SIG-M5 (cell line): ENCODE data around the gene RAI1.

ENCODE experiments used
- DNase-seq: peaks from one replicate; lab custom pipeline; 2025; lab: John Stamatoyannopoulos, UW

Gene RAI1

GRCh38 chr17:17698371-17698770 lies 17.1 kb downstream of the RAI1 start:
- no peak for DNase-seq

- no peak for DNase-seq
Observed at GRCh38 chr17:17698869-17699351, 17.7 kb downstream of the RAI1 start.

GRCh38 chr17:17699491-17699890 lies 18.2 kb downstream of the RAI1 start:
- DNase-seq = no peak

GRCh38 chr17:17700251-17700969 lies 19.2 kb downstream of the RAI1 start:
- no peak for DNase-seq

DNA sequence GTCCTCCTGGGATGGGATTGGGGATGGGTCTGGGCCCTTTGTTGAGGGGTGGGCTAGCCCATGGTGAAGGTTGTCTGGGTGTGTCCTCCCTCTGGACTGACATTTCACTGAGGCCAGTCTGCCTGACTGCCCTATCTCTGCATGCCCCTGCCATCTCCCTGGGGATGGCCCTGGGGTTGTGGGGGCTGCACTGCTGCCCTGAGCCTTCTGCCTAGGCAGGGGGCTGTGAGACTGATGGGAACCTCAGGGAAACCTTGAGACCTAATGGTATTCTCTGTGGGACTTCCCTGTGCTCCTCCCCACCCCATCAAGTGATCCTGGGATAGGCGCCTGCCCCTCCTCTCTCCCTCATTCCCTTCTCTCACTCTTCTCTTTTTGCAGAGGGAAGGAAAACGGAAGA lies 19.9 kb downstream of the RAI1 start:
- DNase-seq = no peak

DNA sequence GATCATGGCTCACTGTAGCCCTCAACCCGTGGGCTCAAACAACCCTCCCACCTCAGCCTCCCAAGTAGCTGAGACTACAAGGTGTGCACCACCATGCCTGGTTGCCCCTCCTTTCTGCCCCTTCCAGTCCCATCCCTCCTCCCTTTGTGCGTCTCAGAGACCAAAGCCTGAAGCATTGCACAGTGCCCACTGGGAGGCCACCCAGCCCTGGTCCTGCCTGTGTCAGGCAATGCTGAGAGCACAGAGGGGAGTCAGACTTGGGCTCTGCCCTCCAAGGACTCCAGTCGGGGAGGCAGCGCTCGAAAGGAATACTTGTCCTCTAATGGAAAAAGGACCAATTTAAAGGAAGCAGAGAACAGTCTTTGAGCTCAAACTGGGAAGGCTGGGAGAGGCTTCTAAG lies 20.4 kb downstream of the RAI1 start:
- no peak for DNase-seq

DNA sequence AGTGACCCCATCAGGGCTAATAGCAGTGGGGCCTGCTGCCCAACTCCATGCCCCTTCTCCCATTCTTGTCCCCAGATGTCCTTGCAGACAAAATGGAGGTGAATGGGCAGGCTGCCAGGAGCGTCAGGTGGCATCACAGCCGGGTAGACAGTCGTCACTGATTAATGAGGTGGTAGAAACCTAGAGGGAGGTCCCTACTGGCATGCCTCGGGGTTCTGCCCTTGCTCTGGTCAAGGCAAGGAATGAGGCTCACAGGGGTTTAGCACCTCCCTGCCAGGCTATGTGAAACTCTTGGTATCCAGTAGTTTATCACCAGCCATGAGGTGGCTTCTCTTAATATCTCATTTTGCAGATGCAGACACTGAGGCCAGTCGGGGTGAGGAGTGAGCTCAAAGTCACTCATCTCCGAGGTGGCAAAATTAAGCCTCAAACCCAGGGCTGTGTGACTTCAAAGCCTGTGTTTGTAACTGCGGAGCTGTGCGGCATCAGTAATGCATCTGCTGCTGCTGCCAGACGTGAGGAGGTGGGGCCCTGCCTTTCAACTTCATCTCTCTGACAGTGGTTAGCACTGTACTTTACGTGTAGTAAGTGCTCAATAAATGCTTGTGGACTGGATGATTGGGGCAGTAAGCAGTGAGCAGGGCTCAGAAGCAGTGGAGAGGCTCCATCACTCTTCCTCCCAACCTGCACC lies 21.3 kb downstream of the RAI1 start:
- no peak for DNase-seq

- no peak for DNase-seq
Observed at GRCh38 chr17:17703140-17703919, 22.1 kb downstream of the RAI1 start.

- DNase-seq = no peak
Observed at GRCh38 chr17:17704931-17705330, 23.7 kb downstream of the RAI1 start.

DNA sequence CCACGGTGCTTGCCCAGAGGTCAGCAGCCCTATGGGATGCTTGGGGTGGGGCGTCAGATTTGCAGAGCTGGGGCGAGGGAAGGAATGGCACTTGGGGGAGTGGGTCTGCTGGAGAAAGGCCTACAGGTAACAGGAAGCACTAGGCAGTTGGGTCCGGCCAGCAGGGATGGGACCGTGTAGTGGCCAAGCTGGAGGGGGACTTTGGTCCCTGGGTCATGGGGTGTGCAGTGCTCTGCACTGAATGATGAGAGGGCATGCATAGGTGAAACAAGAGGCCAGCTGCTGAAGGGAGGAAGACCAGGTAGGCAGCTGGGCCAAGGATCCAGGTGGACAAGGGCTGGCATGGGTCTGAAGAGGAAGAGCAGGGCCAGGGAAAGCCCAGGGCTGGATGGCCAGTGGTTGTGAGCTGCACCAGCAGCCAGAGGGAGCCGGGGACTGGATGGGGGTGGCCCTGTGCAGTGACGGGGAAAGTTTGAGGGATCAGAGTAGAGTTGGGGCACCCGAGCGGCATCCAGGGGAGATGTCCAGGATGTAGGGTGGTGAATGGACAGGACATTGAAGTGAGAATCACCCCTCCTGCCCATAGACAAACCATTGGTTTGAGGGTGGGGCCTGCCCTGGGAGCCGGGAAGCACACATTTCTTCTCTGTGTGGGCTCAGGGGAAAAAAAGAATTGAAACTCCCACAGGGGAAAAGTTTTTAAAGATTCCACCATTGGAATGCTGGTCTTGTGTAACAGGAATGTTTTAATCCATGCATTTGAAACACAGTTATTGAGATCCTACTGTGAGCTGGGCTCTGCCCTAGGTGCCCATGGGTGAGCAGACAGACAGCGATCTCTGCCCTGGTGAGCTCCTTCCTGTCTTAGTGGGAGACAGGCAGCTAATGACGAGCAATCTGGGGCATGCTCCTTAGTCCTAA lies 25.1 kb downstream of the RAI1 start:
- no peak for DNase-seq

DNA sequence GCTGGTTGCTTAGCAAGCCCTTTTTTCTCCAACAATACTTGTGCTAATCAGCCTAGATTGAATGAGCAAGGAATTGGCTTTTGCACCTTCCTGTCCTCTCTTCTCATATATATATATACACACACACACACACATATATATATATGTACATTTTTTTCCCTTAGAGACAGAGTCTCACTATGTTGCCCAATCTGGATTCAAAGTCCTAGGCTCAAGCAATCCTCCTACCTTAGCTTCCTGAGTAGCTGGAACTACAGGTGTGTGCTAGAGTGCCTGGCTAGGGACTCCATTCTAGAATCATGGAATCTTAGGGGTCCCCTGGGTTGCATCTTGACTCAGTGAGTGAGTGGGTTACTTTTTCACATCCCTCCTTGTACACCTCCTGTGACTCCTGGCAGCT lies 27.0 kb downstream of the RAI1 start:
- DNase-seq = no peak

DNA sequence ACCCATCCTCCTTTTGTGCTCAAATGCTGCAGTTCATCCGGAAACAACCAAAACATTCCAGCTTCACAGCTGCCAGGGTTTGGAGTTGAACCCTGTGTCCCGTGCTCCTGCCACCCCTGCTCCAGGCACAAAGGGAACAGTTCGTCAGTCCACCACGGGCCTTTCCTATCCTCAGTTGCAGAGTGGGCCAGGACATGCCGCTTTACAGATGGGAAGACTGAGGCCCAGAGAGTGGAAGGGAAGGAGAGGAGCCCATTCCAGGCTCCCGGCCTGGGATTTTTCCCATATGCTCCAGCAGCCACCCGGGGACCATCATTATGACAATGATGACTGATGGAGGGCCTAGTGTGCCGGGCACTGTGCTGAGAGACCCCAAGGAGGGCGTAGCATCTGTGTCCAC lies 27.6 kb downstream of the RAI1 start:
- no peak for DNase-seq

GRCh38 chr17:17709815-17710321 lies 28.6 kb downstream of the RAI1 start:
- no peak for DNase-seq

DNA sequence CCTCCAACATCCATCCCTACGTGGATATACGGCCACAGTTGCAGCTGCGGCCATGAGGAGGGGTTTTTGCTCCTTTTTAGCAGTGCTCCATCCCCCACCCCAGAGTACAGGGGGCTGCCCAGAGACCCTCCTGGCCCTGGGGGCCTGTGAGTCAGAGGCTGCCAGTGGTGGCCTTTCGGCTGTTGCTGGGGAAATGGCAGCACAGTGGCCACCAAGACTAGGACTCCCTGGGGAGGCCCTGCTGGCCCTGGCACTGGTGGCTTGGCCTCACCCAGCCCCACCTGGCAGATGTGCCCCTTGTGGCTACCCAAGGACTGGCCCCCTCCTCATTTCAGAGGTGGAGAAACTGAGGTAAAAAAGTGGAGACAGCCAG lies 29.1 kb downstream of the RAI1 start:
- DNase-seq = no peak

GRCh38 chr17:17710728-17711541 lies 29.7 kb downstream of the RAI1 start:
- no peak for DNase-seq

GRCh38 chr17:17711641-17712162 lies 30.4 kb downstream of the RAI1 start:
- DNase-seq = no peak

DNA sequence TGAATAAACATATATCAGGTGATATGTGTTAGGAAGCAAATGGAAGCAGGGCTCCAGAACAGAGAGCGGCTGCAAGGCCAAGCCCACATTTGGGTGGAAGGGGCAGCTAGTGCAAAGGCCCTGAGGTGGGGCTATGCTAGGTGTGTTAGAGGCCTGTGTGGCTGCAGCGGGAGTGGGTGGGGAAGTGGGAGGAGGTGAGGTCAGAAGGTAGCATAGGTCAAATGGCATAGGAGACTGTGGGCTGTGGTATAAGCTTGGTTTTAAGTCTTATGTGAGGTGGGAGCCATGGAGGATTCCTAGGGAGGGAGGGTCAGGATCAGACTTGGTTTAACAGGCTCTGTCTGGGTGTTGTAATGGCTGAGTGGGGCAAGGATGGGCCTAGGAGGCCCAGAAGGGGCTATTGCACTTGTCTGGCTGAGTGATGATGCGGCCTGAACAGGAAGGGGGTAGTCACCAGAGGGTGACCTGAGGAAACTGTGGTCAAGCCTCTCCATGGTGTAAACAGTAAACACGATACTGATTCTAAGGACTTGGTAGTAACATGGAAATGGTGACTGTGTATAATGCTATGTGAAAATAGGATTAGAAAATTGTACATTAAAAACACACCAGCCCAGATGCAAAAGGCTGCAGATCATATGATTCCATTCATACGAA lies 31.1 kb downstream of the RAI1 start:
- DNase-seq = no peak

DNA sequence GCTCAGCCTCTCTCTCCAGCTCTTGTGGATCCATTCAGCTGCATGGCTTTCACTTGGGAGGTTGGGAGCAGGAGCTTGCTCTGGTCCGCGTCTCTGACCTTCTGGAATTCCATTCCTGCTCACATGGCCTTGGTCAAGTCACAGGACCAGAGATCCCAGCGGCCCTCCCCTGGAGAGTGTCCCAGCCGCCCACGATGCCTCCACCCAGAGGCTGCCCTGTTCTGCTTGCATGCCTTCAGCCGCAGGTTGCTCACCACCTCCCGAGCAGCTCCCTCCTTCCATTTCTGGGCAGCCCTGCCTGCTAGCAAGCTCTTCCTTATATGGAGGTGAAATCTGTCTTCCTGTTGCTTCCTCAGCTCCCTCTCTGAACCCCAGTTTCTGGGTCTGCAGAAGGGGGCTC lies 32.6 kb downstream of the RAI1 start:
- DNase-seq = no peak

GRCh38 chr17:17714261-17714866 lies 33.1 kb downstream of the RAI1 start:
- no peak for DNase-seq

DNA sequence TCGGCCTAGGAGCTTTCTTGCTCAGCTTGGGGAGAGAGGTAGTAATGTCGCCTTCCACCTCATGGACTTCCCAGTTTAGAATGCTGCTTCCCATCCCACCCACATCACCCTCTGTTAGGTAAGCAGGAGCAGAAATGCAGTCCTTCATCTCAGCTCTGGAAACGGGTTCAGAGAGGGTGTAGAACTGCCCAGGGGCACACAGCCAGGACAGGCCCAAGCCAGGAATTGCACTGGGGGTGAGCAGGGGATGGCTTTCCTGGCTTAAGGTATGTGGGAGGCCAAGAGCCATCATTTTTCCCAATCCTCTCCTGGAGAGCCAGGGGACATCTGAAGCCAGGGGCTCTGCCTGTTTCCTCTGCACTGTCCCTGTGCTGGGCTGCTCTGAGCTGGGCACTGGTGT lies 33.6 kb downstream of the RAI1 start:
- DNase-seq = no peak
